GM19324 (cell line): ENCODE results near the gene ZNF423.

ENCODE experiments used
- ATAC-seq: cut with Tn5 transposase; IDR thresholded peaks from one replicate; pipeline ENCODE4 v1.9.1; 2021; ENCODE audit warnings: mild to moderate bottlenecking, moderate library complexity; ENCODE audit not compliant: unreplicated experiment, low FRiP score

Gene ZNF423

DNA sequence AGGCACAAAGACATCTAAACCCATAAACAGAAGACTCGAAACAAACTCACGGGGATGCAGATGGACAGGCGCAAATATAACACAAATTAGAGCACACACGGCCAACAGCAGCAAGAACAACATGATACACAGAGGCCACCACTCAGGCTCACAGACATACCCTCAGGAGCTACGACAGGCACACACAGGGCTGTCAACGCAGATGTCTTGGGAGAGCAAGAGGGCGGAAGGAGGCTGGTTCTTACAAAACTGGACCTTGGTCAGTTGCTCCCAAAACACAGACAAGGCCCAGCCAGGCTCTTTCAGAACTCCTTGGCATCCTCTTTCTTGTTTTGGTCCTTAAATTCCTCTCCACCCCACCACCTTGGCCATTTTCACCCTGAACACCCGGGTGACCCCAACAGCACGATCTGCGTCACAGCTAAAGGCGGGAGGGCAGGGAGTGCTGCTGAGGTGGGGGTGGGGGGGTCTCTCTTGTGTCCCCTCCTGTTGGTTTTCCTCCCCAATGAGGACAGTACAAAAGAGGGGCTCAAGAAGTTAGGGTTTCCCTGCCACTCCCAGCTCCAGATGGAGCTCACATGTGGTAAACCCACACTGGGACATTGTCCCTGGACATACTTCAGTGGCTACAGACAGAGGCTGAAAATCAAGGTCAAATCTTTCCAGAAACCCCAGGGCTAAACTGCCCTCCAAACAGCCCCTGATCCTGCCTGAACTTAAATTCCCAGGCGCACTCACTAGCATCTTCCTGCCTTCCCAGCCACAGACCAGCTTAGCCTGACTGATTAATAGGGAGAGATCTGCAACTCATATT lies 261.0 kb downstream of the ZNF423 start:
- ATAC-seq: no peak

DNA sequence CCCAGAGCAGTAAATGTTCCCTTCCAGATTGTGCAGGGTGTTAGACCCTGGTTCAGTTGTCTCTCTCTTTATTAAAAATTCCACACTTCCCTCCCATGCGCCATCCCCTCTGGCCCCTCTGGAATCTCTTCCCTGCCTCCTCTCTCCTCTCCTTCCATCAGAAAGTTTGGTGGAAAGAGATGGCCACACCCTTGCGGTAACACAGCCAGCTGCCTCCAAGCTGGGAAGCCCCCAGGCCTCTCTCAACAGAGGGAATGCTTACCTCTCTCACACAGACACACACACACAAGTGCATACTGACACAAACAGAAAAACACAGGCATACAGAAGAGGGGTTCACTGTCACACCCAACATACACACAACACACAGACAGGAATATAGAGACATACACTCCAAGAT lies 261.8 kb downstream of the ZNF423 start:
- no peak for ATAC-seq

DNA sequence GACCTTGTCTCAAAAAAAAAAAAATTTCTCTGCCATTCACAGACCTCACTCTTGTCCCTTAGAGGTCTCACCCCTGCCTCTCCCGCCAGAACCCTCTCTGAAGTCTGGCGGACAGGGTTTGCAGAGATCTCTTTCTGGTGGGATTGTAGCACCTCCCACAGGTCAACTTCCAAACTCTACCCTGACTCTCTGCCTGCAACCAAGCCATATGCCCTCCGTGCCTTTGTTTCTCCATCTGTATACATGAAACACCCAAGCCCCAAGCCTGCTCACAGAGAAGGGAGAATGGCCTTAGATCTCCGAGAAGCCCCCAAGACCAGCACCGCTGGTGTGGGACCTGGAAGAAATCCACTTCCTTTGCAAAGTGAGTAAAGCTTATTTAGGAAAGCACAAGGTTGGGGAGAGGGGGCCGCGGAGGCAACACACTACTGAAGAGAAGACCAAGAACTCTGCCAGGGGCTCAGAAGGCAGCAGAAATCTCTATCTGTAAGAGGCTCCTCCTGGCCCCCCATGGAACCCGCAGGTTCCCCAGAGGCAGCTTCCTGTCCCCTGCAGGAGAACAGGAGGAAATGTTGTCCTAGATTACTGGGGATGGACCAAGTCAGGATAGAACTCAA lies 262.4 kb downstream of the ZNF423 start:
- no peak for ATAC-seq

DNA sequence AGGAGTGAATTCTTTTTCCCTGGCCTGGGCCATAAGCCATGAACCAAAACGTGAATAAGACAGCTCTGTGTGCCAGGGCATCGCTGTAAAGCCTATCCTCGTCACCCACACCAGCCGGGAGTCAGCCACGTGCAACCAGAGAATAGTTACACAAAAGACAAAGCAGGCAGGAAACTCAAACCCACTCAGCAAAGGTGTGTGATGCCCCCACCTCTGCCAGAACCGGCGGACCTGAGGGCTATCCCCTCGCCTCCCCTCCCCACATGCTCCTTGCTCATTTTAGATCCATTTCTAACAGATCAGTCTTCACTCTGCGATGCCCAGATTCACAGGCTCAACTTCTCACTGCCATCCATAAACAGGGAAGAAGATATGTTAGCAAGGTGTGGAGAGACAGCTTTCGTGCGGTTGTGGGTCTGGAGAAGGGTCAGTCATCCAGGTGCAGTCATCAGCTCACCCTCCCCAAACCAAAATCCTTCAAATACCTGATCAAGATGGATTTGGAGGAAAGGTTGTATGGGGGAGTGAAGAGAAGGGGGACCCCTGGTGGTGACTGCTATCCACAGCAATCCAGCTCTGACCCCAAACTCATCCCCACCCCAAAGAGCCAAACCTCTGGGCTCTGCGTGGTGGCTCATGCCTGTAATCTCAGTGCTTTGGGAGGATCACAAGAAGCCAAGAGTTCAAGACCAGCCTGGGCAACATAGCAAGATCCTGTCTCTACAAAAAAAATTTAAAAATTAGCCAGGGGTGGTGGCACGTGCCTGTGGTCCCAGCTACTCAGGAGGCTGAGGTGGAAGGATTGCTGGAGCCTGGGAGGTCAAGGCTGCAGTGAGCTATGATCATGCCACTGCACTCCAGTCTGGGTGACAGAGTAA lies 263.1 kb downstream of the ZNF423 start:
- no peak for ATAC-seq

DNA sequence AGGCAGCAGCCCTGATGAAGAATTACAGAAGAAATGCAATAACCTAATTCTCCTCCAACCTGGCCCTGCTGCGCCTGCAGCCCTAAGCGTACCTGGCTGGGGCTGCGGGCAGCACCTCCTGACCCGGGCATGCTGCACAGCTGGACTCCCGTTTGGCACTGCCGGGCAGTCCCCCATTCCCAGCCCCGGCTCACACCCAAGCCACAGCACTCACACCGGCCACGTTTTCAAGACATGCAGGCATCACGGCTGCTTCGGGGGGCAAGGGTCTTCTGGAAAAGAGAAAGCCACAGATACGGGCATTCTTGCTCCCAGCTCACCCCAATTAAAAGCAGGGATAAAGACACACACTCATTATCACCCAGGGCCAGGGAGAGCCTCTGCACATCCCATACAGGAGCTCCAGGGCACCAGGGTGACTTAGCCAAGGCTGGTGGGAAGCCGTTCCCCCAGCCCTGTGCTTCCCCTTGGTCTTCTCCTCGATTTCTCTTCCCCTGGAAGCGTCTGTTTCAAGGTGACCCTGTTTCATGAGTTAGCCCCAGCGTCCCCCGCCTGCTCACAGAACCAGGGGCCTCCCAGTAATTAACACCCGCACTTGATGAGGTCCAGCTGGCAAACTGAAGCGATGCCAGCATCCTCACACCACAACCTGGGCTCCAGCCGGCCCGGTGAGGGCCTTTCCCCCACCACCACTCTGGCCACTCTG lies 265.6 kb downstream of the ZNF423 start:
- ATAC-seq: no peak

DNA sequence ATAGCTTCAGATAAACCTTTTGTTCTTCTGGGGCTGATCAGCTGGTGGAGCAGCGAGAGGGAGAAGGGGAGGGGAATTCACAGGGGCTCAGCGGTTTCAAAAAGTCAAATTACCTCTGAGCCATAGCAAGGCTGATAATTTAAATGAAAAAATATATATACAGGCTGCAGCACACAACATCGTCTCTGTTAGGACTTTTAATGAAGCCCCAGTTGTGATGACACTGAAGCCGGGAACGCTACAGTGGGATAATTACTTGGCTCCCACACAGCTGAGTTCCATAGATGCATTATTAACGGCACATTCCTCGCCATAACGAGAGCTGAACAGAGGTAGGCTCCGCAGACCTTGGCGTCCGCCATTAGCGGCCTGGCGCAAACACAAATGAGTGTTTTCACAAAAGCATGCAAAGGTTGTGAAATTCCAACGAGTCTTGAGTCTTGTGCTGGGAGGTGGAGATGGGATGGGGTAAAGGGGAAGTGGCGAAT lies 266.3 kb downstream of the ZNF423 start:
- ATAC-seq: no peak

DNA sequence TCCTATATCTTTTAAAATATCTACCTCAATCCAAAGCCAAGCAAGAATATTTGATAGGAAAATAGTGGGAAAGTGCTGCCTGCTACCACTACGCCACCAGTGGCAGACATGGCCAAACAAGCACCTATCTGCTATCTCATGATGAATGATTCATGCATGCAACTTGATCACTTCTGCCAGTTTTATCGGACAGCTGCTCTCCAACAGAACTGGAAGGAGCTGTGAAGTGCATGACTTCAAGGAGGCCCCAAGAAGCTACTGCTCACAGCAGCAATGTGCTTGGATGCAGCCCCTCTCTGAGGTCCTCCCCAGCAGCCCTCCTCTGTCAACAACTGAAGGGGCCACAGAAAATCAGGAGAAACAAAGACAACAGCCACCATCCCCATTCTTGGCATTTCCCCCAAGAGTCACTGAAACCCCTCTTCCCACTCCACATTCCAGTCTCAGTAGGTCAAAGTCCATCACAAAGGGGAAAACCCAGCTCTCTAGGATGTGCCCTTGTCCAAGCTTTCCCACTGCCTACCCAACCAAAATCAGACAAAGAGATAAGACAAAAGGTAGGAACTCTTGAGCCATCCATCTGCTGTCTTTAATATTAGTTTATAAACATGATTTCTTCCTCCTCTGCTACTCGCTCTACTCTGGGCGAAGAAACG lies 267.1 kb downstream of the ZNF423 start:
- no peak for ATAC-seq

DNA sequence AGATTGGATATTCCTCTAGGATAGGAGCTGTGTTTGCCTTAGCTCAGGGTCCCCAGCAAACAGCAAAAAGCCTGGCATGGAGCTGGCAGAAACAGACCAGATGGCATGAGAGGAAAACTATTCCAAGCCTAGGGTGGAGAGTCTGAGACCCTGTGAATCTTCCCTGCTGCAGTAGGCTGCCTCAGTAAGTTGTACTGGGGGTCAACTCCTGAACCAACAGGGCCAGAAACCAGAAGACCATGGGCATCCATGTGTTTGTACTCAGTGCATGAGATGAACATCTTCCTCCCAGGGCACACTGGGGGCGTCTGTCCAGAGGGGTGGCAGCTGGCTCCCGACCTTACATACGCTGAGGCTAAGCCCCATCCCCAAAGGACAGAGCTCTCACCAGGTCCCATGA lies 267.9 kb downstream of the ZNF423 start:
- ATAC-seq: no peak

DNA sequence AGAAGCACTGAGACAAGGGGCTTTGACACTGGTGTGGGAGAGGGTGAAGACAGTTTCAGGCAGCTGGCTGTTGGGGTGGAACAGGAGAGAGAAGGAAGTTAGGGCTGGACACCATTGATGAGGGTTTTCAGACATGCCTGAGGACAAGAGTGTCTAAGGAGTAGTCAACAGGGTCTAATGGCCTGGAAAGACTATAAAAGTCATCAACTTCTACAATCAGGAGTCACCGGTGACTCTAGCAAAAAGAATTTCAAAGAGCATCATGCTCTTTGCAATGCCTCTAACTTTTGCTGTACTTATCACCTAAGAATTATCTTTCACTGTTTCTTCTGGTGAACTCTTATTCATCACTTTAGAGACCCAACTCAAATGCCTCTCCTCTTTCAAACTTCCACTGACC lies 268.4 kb downstream of the ZNF423 start:
- ATAC-seq: no peak

DNA sequence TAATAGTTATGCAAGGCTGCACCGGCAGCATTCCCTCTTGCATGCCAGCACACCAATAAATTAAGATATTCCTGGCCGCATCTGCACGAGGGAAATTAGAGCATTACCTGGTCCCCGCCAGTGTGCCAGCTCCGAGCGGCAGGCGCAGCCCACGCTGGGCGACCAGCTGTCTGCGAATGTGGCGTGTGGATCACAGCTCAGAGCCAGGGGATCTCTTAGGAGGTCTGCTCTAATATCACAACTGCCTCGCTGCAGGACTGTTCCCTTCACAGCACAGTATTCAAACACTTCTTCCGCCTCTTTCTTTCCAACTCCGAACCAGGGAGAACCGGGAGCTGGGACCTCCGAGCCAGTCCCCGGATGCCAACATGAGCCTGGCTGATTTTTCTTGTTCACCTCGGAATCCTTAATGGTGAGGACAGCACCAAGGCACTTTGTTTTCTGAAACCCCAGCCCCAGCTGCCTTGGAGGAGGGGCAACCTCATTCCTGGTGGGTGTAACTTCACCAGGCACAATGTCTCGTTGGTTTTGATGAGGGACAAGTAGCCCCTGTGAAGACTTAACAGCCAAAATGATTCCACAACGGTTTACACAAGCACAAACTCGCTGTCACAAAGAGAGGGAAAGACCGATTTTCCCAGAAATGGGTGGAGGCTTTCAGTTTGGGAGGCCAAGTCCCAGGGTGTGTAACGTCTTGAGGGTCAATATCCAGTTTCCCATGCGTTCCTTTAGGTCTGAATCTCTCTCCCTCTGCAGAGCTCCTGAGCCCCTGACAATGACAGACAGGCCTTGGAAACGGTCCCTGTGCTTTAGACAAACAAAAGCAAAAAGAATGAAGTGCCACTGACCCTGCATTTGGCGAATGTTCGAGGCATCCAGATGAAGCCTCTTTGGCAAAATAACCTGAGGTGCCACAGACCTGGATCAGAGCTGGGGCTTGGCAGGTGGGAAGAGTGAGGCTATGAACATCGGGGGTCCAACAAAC lies 269.2 kb downstream of the ZNF423 start:
- ATAC-seq: no peak

DNA sequence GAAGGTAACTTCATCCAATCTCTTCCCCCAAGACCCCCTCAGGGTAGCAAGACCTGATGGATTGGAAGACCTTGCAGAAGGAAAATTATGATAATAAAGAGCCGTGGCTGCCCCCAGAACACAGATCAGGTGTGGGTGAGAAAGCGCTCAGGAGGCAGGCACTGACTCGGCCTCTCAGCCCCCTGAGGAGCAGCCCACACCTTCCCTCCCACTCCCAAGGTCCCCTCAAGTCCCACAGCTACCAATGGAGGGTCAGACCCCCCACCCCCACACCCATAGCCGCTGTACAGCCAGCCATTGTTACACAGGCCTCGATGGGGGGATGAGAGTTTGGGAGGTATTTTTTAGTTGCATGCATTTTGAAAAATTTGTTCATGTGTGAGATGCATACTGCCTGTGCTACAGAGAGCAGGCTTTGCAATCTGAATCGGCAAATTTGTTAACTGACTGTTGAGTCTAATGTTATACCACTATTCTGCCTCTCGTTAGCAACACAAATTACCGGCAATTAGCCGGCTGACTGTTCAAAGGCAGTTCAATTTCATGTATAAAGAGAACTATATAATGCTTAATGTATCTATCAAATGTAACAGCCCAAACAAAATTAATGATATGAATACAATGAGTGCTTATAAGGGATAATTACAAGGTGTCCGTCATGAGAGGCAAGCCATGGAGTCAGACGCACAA lies 270.6 kb downstream of the ZNF423 start:
- no peak for ATAC-seq

DNA sequence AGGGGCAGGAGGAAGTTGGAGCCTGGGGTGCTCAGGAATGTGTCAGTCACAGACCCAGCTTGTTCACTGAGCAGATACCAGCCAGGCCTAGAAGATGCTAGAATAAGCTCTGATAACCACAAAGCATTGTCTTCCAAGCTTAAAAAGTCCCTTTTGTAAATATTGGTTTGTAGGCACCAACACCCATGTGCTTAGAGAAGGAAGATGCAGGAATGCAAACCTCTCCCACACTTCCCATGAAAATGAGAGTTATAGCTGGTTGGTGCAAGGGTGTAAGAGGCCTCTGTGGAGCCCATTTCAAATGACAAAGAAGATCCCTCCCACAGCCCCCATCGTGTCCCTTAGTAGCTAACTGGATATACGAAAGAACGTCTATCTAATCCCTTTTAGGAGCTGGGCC lies 272.0 kb downstream of the ZNF423 start:
- no peak for ATAC-seq

DNA sequence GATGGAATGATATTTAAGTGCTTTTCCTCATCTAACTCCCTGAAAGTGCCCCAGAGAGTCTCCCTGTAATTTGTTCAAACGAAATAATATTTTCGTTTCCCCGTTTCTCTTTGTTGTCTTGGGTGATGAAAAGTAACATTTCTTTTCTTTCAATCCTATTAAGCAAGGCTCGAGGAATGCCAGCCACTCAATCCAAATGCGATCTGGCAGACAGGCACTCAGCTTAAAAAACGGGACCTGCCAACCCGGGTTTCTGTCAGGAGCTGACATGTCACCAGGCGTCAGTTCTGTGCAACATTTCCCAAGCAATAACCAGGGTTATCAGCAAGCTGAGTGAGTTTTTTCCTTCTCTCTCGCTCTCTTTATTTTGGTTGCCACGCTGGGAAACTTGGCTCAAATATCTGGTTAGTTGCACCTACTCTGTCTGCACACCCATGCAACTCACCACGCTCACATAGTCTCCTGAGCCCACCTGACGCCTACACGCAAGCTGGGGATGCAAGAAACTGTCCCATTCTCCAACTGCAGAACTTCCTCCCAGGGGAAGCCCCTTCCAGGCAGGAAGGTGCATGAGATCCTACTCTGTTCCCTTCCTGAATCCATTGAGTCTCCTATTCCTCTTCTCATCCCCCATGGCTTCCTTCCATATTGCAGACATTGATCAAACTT lies 274.1 kb downstream of the ZNF423 start:
- no peak for ATAC-seq

DNA sequence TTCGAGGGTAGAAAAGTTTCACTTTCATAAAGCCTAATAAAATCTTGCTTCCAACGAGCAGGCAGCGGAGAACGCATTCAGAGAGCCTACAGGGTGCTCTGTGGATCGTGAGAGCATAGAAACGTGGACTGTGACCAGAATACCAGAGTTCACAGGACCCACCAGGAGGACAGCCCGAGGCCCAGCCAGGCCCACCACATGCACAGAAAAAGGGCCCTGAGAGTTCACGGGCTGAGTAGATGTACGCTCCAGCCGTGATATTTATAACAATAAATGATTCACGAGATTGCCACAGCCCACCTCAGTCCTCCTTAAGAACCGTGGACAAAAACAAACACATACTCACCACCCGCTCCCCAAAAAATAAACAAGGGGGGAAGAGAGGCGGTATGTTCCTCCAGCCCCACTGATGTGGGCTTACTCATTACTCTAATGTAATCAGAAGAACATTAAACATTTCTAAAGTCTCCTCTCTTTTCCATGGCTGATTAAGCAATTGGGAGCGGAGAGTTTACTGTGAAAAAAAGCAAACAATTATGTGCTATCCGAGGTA lies 275.1 kb downstream of the ZNF423 start:
- ATAC-seq: no peak

DNA sequence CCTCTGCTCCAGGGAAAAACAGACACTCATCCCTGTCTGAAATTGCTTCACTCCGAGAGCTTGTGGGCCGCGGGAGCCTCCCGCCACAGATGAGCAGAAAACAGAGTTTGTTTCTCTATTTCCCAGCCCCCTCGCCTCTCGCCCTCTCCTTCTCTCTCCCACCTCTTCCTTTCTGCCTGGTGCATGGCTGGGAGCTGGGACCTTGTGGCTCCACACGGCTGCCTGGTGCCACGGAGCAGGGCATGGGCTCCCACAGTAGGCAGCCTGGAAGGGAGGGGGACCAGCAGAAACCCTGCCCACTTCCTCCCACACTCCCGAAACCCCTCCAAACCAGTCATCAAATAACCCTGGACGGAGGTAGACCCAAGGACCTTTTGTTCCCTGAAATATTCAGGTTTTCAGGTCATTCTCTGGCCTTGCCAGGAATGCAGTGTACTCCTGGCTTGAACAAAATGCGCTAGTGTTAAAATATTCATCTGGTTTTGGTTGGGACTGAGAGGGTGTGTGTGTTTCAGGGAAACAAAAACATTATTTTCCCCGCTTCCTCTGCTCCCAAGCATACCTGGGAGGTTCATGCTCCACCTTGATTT lies 277.4 kb downstream of the ZNF423 start:
- no peak for ATAC-seq

DNA sequence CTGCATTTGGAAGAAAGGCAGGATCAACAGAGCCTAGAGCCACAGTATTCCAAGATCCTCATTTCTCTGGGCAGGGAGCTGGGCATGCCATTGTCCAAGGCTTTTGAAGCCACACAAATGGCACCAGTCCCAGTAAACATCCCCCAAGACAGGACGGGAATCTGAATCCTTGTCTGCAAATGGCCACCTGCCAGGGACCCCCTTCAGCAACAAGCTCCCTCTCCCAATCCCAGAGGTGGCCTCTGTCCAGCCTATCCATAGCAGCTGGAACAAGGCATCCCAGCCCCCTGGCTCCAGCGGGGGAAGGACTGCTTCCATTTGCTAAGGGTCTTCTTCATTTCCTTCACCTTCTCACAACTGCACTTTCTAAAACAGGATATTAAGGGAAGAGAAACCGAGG lies 277.9 kb downstream of the ZNF423 start:
- ATAC-seq: no peak

DNA sequence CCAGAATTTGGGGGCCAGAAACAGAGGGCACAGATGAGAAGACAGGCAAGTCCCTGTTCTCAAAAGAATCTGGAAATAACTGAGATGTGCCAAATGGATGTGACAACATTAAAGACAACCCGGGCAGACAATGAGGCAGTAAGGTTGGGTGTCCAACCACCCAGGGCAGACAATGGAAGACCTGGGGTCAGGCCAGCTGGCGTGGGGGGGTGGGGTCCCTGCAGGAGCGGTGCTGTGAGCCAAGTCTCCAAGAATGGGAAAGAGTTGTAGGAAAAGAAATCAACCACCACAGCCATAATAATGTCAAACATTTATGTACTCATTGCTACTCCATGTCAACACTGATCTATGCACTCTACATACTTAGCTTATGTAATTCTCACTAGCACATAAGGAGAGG lies 279.0 kb downstream of the ZNF423 start:
- ATAC-seq: no peak
